ENCODE data around the gene YLPM1.

YLPM1 gene

DNA sequence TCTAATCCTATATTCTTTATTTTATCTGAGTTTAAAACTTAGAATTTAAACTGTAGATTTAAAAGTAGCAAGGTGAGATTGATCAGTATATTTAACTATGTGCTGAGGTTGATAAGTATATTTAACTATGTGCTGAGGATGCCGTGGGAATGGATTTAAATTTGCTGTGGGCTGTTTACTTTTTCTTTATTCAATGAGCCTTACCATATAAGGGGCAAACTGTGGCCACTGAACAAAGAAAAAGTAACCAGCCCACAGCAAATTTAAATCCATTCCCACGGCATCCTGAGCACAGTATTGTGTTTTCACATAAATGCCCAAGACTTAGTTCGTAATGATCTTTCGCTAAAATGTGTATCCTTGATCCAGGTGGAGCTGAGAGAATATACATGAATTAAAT is 69.7 kb downstream of the YLPM1 start:
- H3K27me3 ChIP-seq (ENCODE audit: control insufficient read depth, insufficient read depth, low read length): no peaks in the 10 kb centered on the region
- no peak overlapping the region for H3K4me2 ChIP-seq (ENCODE audit: low read length)
- H3K4me3 ChIP-seq (ENCODE audit: low read length): no peak overlapping the region
- no peak overlapping the region for H3K9ac ChIP-seq (ENCODE audit: low read depth, low read length)
- H3K36me3 ChIP-seq (ENCODE audit: insufficient read depth, low read length): peaks cover 48% of the 10 kb centered on the region
- H3K9me3 ChIP-seq (replicated peaks; ENCODE audit: low read length): no peaks in the 10 kb centered on the region
- no peaks in the 10 kb centered on the region for H3K4me1 ChIP-seq (ENCODE audit: control insufficient read depth, insufficient read depth, low read length)

GRCh38 chr14:74834692-74835392 is 71.7 kb downstream of the YLPM1 start:
- Histone ChIP-seq H3K4me1 (ENCODE audit: control insufficient read depth, insufficient read depth, low read length) (no peaks in the 10 kb centered on the region), H3K36me3 (ENCODE audit: insufficient read depth, low read length) (peaks cover 29% of the 10 kb centered on the region), H3K27me3 (ENCODE audit: control insufficient read depth, insufficient read depth, low read length) (no peaks in the 10 kb centered on the region), H3K9ac (ENCODE audit: low read depth, low read length) (no peak overlapping the region), H3K4me2 (ENCODE audit: low read length) (no peak overlapping the region), H3K4me3 (ENCODE audit: low read length) (no peak overlapping the region), H3K9me3 (replicated peaks; ENCODE audit: low read length) (no peaks in the 10 kb centered on the region)

- H3K4me2 ChIP-seq (ENCODE audit: low read length): no peak overlapping the region
- H3K4me1 ChIP-seq (ENCODE audit: control insufficient read depth, insufficient read depth, low read length): no peaks in the 10 kb centered on the region
- no peak overlapping the region for H3K4me3 ChIP-seq (ENCODE audit: low read length)
- H3K9ac ChIP-seq (ENCODE audit: low read depth, low read length): no peak overlapping the region
- no peaks in the 10 kb centered on the region for H3K9me3 ChIP-seq (replicated peaks; ENCODE audit: low read length)
- no peaks in the 10 kb centered on the region for H3K27me3 ChIP-seq (ENCODE audit: control insufficient read depth, insufficient read depth, low read length)
- peaks cover 27% of the 10 kb centered on the region for H3K36me3 ChIP-seq (ENCODE audit: insufficient read depth, low read length)
These were observed 72.6 kb downstream of the YLPM1 start for GRCh38 chr14:74835645-74836250.

DNA sequence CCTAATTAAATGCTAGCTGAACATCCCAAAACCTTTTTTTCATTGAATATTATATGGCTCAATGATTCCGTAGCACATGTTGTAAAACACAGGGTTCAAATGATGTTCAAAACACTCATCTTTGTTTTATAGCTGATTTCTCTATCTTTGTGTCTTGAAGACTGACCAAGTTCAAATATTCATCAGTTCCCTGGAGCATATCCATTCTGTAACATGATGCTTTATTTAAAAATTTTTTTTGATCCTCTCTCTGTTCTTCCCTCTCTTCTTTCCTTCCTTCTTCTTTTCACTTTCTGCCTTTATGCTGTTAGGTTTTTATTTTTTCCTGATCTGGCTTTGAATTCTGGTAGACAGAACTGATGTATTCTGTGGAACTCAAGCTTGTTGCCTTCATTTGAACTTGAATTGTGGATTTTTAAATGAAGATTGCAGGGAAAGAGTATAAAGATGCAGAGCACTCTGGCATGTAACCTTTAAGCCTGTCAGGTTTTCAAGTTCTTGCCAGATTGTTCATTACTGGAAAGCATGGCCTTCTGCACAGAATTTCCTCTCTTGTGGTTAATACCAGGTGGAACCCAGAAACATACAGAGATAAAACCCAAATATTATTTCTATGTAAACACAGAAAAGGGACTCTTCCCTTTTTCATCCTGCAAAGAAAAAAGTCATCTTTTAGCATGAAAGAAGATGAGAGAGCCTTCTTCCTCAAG is 73.3 kb downstream of the YLPM1 start:
- H3K36me3 ChIP-seq (ENCODE audit: insufficient read depth, low read length): peaks cover 27% of the 10 kb centered on the region
- H3K9me3 ChIP-seq (replicated peaks; ENCODE audit: low read length): no peaks in the 10 kb centered on the region
- H3K4me1 ChIP-seq (ENCODE audit: control insufficient read depth, insufficient read depth, low read length): no peaks in the 10 kb centered on the region
- H3K4me3 ChIP-seq (ENCODE audit: low read length): no peak overlapping the region
- H3K9ac ChIP-seq (ENCODE audit: low read depth, low read length): no peak overlapping the region
- no peak overlapping the region for H3K4me2 ChIP-seq (ENCODE audit: low read length)
- H3K27me3 ChIP-seq (ENCODE audit: control insufficient read depth, insufficient read depth, low read length): no peaks in the 10 kb centered on the region

DNA sequence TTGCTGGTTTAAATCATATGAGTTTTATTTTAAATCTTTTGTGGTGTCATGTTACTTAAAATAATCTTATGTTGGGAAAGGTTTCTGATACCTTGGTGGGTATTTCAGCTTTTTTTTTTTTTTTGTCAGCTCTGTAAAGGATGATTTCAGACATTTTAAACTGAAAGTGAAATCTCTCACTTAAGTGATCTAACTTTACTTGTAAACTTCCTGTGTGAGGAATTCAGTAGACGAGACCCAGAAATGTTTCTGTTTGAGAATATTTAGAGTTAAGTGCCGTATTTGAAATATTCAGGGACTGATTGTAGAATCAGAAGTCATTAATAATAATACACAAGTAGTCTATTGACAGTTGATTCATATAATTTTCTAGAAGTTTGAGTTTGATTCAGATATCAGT is 75.0 kb downstream of the YLPM1 start:
- Histone ChIP-seq H3K9ac (ENCODE audit: low read depth, low read length) (no peak overlapping the region), H3K36me3 (ENCODE audit: insufficient read depth, low read length) (peaks cover 26% of the 10 kb centered on the region), H3K4me2 (ENCODE audit: low read length) (no peak overlapping the region), H3K9me3 (replicated peaks; ENCODE audit: low read length) (no peaks in the 10 kb centered on the region), H3K4me3 (ENCODE audit: low read length) (no peak overlapping the region), H3K27me3 (ENCODE audit: control insufficient read depth, insufficient read depth, low read length) (no peaks in the 10 kb centered on the region), H3K4me1 (ENCODE audit: control insufficient read depth, insufficient read depth, low read length) (no peaks in the 10 kb centered on the region)

- Histone ChIP-seq H3K4me1 (ENCODE audit: control insufficient read depth, insufficient read depth, low read length) (peaks cover 4% of the 10 kb centered on the region), H3K4me3 (ENCODE audit: low read length) (no peak overlapping the region), H3K27me3 (ENCODE audit: control insufficient read depth, insufficient read depth, low read length) (no peaks in the 10 kb centered on the region), H3K9me3 (replicated peaks; ENCODE audit: low read length) (no peaks in the 10 kb centered on the region), H3K4me2 (ENCODE audit: low read length) (no peak overlapping the region), H3K36me3 (ENCODE audit: insufficient read depth, low read length) (peaks cover 23% of the 10 kb centered on the region), H3K9ac (ENCODE audit: low read depth, low read length) (no peak overlapping the region)
These were observed 77.5 kb downstream of the YLPM1 start for GRCh38 chr14:74840603-74841030.

DNA sequence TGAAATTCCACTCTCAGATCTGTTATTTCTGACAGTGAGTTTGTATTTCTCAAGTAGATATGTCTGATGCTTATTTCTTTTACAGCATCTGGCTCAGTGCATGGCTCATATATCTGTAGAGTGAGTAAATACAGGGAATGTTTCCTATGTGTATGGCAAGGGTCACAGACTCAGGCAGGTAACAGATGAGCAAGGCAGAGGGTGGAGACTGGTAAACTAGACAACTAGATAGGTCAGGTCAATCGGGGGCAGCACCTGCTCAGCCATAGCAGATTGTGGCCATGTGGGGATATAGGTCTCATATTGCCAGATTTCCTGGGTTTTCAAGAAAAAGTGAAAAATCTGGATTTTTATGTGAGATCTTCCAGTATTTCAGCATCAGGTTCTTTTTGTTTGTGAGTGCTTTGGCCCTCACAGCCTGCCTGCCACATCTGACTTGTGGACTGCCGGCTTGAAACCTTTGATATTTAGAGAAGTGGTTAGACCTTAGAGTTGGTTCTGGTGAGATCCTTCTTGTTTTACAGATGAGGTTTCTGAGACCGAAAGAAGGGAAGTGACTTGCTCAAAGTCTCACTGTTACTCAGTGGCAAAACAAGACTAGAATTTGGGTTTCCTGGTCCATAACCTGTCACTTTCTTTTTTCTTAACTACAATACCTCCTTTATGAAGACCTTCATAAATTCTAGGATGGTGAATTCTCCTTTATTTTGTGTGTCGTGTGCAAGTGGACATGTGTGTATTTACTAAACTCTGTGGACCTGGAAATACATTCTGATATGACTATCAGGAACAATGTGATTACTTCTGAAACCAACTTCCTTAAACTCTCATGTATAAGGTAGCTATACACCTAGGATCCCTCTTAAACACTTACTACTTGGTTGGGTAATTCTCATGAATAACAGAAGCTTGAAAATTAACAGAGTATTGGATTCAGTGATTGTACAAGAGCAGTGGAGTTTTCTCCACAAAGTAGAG is 78.4 kb downstream of the YLPM1 start:
- H3K36me3 ChIP-seq (ENCODE audit: insufficient read depth, low read length): peaks cover 17% of the 10 kb centered on the region
- no peak overlapping the region for H3K9ac ChIP-seq (ENCODE audit: low read depth, low read length)
- H3K27me3 ChIP-seq (ENCODE audit: control insufficient read depth, insufficient read depth, low read length): no peaks in the 10 kb centered on the region
- peaks cover 12% of the 10 kb centered on the region for H3K4me1 ChIP-seq (ENCODE audit: control insufficient read depth, insufficient read depth, low read length)
- H3K9me3 ChIP-seq (replicated peaks; ENCODE audit: low read length): no peaks in the 10 kb centered on the region
- H3K4me2 ChIP-seq (ENCODE audit: low read length): no peak overlapping the region
- no peak overlapping the region for H3K4me3 ChIP-seq (ENCODE audit: low read length)

DNA sequence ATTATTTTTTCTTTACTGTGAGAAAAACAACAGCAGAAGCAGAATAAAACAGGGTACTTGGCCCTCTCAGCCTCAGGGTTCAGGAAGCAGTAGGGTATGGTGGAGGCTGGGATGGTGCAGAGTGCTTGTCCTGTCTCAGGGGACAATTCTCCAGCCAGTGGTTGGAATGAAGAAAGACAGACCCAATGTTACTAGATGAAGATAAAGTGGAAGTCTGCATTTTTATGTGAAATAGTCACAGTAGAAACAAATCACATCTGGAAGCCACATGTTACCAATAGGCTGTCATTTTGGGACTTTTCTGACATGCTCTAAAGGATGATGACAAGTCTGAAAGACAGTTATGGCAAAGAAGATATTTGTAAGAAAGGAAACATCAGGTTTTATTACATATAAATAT is 80.5 kb downstream of the YLPM1 start:
- no peak overlapping the region for H3K4me2 ChIP-seq (ENCODE audit: low read length)
- H3K4me3 ChIP-seq (ENCODE audit: low read length): no peak overlapping the region
- peaks cover 12% of the 10 kb centered on the region for H3K36me3 ChIP-seq (ENCODE audit: insufficient read depth, low read length)
- no peaks in the 10 kb centered on the region for H3K9me3 ChIP-seq (replicated peaks; ENCODE audit: low read length)
- H3K27me3 ChIP-seq (ENCODE audit: control insufficient read depth, insufficient read depth, low read length): no peaks in the 10 kb centered on the region
- peaks cover 23% of the 10 kb centered on the region for H3K4me1 ChIP-seq (ENCODE audit: control insufficient read depth, insufficient read depth, low read length)
- no peak overlapping the region for H3K9ac ChIP-seq (ENCODE audit: low read depth, low read length)

DNA sequence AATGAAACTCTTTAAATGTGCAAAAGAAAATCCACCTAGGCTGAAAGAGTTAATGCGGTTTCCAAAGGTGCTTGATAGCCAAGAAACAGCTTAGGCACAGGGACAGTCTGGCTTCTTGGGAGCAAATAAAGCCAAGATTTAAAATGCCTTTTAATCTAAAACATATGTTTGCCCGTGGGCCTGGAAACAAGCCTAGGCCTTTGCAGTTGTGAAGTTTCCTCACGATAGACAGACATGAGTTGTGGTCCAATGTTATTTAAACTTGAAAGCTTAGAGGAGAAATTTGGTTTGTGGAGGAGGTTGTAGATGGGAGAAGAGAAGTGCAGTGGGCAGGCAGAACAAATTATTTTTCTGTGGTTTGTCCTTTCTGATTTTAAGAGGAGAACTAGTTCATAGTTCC is 83.1 kb downstream of the YLPM1 start:
- no peaks in the 10 kb centered on the region for H3K9me3 ChIP-seq (replicated peaks; ENCODE audit: low read length)
- peaks cover 2% of the 10 kb centered on the region for H3K36me3 ChIP-seq (ENCODE audit: insufficient read depth, low read length)
- no peak overlapping the region for H3K4me3 ChIP-seq (ENCODE audit: low read length)
- H3K9ac ChIP-seq (ENCODE audit: low read depth, low read length): no peak overlapping the region
- no peak overlapping the region for H3K4me2 ChIP-seq (ENCODE audit: low read length)
- H3K4me1 ChIP-seq (ENCODE audit: control insufficient read depth, insufficient read depth, low read length): peaks cover 23% of the 10 kb centered on the region
- H3K27me3 ChIP-seq (ENCODE audit: control insufficient read depth, insufficient read depth, low read length): no peaks in the 10 kb centered on the region

GRCh38 chr14:74846968-74847665 is 84.0 kb downstream of the YLPM1 start:
- H3K4me3 ChIP-seq (ENCODE audit: low read length): no peak overlapping the region
- no peaks in the 10 kb centered on the region for H3K27me3 ChIP-seq (ENCODE audit: control insufficient read depth, insufficient read depth, low read length)
- H3K9ac ChIP-seq (ENCODE audit: low read depth, low read length): no peak overlapping the region
- no peaks in the 10 kb centered on the region for H3K36me3 ChIP-seq (ENCODE audit: insufficient read depth, low read length)
- H3K4me1 ChIP-seq (ENCODE audit: control insufficient read depth, insufficient read depth, low read length): peaks cover 23% of the 10 kb centered on the region
- no peaks in the 10 kb centered on the region for H3K9me3 ChIP-seq (replicated peaks; ENCODE audit: low read length)
- H3K4me2 ChIP-seq (ENCODE audit: low read length): no peak overlapping the region
